MM.1S (cell line): ENCODE measurements around the gene POC1B.

Source experiments
- DNase-seq: peaks from one replicate; pipeline ENCODE4 v3.0.0-alpha.2; 2015
- H2AFZ ChIP-seq: fragments of 300-600 bp; sonication (generic); 2 replicates; pipeline ENCODE4 v1.6.0; 2016; ENCODE audit warnings: antibody characterized with exemption, low read length
- H3F3A ChIP-seq: fragments of 300-600 bp; sonication (generic); 2 replicates; pipeline ENCODE4 v1.6.1; 2016; ENCODE audit warnings: mild to moderate bottlenecking, antibody characterized with exemption, low read length, moderate library complexity, mixed read lengths; ENCODE audit not compliant: insufficient read depth
- H3K27ac ChIP-seq: fragments of 300-600 bp; sonication (generic); 2 replicates; pipeline ENCODE4 v1.5.1; 2016; ENCODE audit warnings: mild to moderate bottlenecking, low read length
- H3K27me3 ChIP-seq: fragments of 300-600 bp; sonication (generic); replicated peaks from 2 replicates; pipeline ENCODE4 v1.6.0; 2016; ENCODE audit warnings: low read length; ENCODE audit not compliant: insufficient read depth
- H3K36me3 ChIP-seq: fragments of 300-600 bp; sonication (generic); replicated peaks from 2 replicates; pipeline ENCODE4 v1.6.1; 2016; ENCODE audit warnings: mild to moderate bottlenecking, low read length, mixed read lengths; ENCODE audit not compliant: insufficient read depth
- H3K4me1 ChIP-seq: fragments of 300-600 bp; sonication (generic); 2 replicates; pipeline ENCODE4 v1.6.1; 2016; ENCODE audit warnings: low read length, mixed read lengths
- H3K4me2 ChIP-seq: fragments of 300-600 bp; sonication (generic); 2 replicates; pipeline ENCODE4 v1.6.0; 2016; ENCODE audit warnings: low read depth, low read length
- H3K4me3 ChIP-seq: fragments of 300-600 bp; sonication (generic); 2 replicates; pipeline ENCODE4 v1.5.1; 2016; ENCODE audit warnings: low read length, mixed read lengths
- H3K79me2 ChIP-seq: fragments of 300-600 bp; sonication (generic); 2 replicates; pipeline ENCODE4 v1.6.1; 2016; ENCODE audit warnings: mixed run types, low read length, mixed read lengths
- H3K9ac ChIP-seq: fragments of 300-600 bp; sonication (generic); 2 replicates; pipeline ENCODE4 v1.6.1; 2016; ENCODE audit warnings: low read length, mixed read lengths
- H3K9me2 ChIP-seq: fragments of 300-600 bp; sonication (generic); replicated peaks from 2 replicates; pipeline ENCODE4 v1.6.1; 2016; ENCODE audit warnings: mild to moderate bottlenecking, low read length, mixed read lengths; ENCODE audit not compliant: insufficient read depth
- H3K9me3 ChIP-seq: fragments of 300-600 bp; sonication (generic); replicated peaks from 2 replicates; pipeline ENCODE4 v1.6.1; 2016; ENCODE audit warnings: mild to moderate bottlenecking, low read length, mixed read lengths; ENCODE audit not compliant: insufficient read depth
- H4K20me1 ChIP-seq: fragments of 300-600 bp; sonication (generic); 2 replicates; pipeline ENCODE4 v1.6.1; 2016; ENCODE audit warnings: mild to moderate bottlenecking, low read length, moderate library complexity, mixed read lengths; ENCODE audit not compliant: insufficient read depth
- CTCF ChIP-seq: fragments of 300-600 bp; sonication (generic); IDR thresholded peaks from 2 replicates; pipeline ENCODE4 v1.5.1; 2016; ENCODE audit warnings: antibody characterized with exemption, low read length, mixed read lengths
- EZH2 ChIP-seq: fragments of 300-600 bp; sonication (generic); optimal IDR thresholded peaks from 2 replicates; pipeline ENCODE3; 2017; ENCODE audit warnings: low read depth, mild to moderate bottlenecking, antibody characterized with exemption, low read length, mixed read lengths
- EZH2phosphoT487 ChIP-seq: fragments of 300-600 bp; sonication (generic); IDR thresholded peaks from 2 replicates; pipeline ENCODE4 v1.6.1; 2018; ENCODE audit warnings: antibody characterized with exemption, low read length

Gene POC1B

DNA sequence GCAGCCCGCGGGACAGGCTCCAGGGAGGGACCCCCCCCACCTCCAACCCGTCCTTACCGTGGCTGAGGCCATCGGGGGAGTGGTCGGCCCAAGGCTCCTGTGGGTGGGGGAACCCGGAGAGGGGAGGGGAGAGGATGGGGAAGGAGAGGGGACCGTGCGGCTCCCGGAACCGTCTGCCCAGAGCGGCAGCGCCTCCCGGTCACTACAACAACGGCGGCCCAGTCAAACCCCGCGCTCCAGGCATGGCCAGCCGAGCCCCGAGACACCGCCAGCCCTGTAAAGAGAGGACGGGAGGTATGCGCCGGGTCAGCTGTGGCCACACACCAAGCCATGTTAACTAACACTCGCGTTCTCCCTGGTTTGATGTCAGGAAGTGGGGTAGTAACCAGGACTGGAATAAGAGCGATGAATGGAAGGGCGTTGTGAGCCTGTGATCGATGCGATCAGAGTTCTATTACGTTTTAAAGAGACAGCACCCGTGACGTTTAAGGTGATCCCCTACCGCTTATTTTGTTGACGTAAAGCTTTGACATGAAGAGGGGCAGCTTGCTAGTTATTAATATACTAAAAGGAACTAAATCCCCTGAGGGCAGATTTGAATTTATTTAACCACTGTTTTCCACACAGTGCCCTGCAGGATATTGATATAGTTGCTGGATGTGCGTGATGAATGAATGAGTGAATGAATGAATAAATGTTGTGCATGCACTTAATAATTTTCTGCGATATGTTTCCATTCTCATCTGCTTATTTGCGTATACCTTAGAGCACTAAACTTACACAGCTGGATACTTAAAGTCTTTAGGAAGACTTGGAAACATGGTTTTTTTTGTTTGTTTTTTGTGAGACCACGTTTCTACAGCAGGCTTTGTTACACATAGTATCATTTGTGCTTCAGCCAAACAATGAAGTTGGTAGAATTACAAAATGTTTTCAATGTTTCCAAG lies at the start of gene POC1B:
POC1B (minus strand) TSS at position 224 of the 947 bp plus-strand sequence; CDS start at position 72, 152 bp downstream.
- Histone ChIP-seq H4K20me1 (no peaks in the 10 kb centered on the region), H3K27ac (peak within 1 kb of the TSS; percentile 88), H2AFZ (peak within 1 kb of the TSS; percentile 84), H3F3A (peaks cover 6% of the 10 kb centered on the region; the same call in 1 of the 2 replicates), H3K4me1 (peaks cover 28% of the 10 kb centered on the region), H3K9ac (peak within 1 kb of the TSS; percentile 88), H3K9me2 (no peaks in the 10 kb centered on the region), H3K9me3 (no peaks in the 10 kb centered on the region), H3K27me3 (no peaks in the 10 kb centered on the region), H3K4me3 (peak within 1 kb of the TSS; percentile 88), H3K36me3 (no peaks in the 10 kb centered on the region), H3K79me2 (peaks cover 58% of the 10 kb centered on the region), H3K4me2 (peak within 1 kb of the TSS; percentile 81)
- peak; percentile 75 for DNase-seq
- TF ChIP-seq EZH2, result no peak
- no peak for TF ChIP-seq CTCF
- TF ChIP-seq EZH2phosphoT487, result no peak

GRCh38 chr12:89575374-89575773 lies 49.5 kb upstream of the POC1B start:
- Histone ChIP-seq H3F3A (no peaks in the 10 kb centered on the region), H2AFZ (no peak overlapping the region), H3K79me2 (no peaks in the 10 kb centered on the region), H3K9me3 (no peaks in the 10 kb centered on the region), H3K4me2 (no peak overlapping the region), H3K36me3 (no peaks in the 10 kb centered on the region), H3K4me3 (no peak overlapping the region), H3K9ac (no peak overlapping the region), H3K27me3 (no peaks in the 10 kb centered on the region), H4K20me1 (no peaks in the 10 kb centered on the region), H3K4me1 (no peaks in the 10 kb centered on the region), H3K27ac (no peak overlapping the region), H3K9me2 (no peaks in the 10 kb centered on the region)
- no peak for TF ChIP-seq CTCF
- TF ChIP-seq EZH2, result no peak
- TF ChIP-seq EZH2phosphoT487, result no peak
- no peak for DNase-seq

DNA sequence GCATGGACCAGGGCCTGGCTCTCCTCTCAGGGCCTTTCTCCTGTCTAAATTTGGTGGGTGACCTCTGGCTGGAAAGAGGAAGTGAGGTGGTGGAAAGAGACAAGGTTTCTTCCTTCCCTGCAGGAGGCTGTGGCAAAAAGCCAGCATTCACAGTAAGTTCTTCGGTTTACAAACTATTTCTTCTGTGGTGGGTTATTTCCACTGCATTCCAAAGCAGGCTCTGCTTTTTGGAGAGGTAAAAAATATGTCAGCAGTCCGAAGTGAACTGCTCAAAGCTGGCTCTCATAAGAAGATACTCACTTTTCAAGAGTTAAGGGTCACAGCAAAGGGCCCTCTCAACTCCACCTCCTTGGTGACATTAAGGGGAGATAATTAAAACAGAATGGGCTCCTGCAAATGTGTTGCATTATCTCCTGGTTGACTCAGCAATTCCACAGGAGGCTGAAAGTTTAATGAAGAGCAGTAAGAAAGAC lies 48.9 kb upstream of the POC1B start:
- H3F3A ChIP-seq, result no peaks in the 10 kb centered on the region
- H2AFZ ChIP-seq, result no peak overlapping the region
- no peak overlapping the region for H3K4me3 ChIP-seq
- no peaks in the 10 kb centered on the region for H3K9me2 ChIP-seq
- no peaks in the 10 kb centered on the region for H4K20me1 ChIP-seq
- H3K9me3 ChIP-seq, result no peaks in the 10 kb centered on the region
- DNase-seq, result no peak
- H3K4me1 ChIP-seq, result no peaks in the 10 kb centered on the region
- H3K4me2 ChIP-seq, result no peak overlapping the region
- no peaks in the 10 kb centered on the region for H3K79me2 ChIP-seq
- H3K36me3 ChIP-seq, result no peaks in the 10 kb centered on the region
- TF ChIP-seq EZH2phosphoT487 (no peak), CTCF (no peak), EZH2 (no peak)
- H3K27ac ChIP-seq, result no peak overlapping the region
- H3K9ac ChIP-seq, result no peak overlapping the region
- H3K27me3 ChIP-seq, result no peaks in the 10 kb centered on the region
